ENCODE data around the gene SORBS1. TPM values are rescaled to one million over a fixed set of nuclear protein-coding genes. Genes with fewer than 3 reads are reported as not detected.

The SORBS1 gene
- total RNA-seq, 8 experiments from 2014 or later: 2.0 to 105 (median 35.8) TPM

DNA sequence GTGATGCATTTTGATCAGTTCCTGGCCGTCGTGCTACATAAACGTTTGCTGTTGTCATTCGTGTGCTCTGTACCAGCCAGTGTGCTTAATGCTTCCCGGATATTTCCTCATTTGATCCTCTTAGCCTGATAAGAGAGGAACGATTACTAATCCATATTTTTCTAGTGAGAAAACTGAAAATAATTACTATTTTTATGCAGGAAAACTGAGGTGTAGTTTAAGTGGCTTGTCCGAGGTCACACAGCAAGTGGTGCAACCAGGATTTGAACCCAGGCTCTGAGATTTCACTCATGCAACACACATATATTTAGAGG, 650 bp upstream of the SORBS1 start:
- Histone ChIP-seq H3K4me1 (replicated peaks in 1 of 2) (peaks cover 11 to 13% of the 10 kb centered on the region in 2 donors), H3K4me3 (peak overlapping the region; percentile 56 to 80 (median 65)), H3K27ac (no peak overlapping the region)
- 17 to 85% (median 53%) methylated on average over 1 to 7 of the region's 7 CpGs; no CpG with 5 or more reads in 1 of the 10 experiments for WGBS, 10 experiments
- no peak for ATAC-seq (replicated peaks in 6 of 8)
- in situ Hi-C loops (cut with MboI; ENCODE audit: low pct_unique_long_range_greater_than_20kb in 2 of 9, low sequenced_read_pairs in 9 of 9, unreplicated experiment in 9 of 9): no loop called here

DNA sequence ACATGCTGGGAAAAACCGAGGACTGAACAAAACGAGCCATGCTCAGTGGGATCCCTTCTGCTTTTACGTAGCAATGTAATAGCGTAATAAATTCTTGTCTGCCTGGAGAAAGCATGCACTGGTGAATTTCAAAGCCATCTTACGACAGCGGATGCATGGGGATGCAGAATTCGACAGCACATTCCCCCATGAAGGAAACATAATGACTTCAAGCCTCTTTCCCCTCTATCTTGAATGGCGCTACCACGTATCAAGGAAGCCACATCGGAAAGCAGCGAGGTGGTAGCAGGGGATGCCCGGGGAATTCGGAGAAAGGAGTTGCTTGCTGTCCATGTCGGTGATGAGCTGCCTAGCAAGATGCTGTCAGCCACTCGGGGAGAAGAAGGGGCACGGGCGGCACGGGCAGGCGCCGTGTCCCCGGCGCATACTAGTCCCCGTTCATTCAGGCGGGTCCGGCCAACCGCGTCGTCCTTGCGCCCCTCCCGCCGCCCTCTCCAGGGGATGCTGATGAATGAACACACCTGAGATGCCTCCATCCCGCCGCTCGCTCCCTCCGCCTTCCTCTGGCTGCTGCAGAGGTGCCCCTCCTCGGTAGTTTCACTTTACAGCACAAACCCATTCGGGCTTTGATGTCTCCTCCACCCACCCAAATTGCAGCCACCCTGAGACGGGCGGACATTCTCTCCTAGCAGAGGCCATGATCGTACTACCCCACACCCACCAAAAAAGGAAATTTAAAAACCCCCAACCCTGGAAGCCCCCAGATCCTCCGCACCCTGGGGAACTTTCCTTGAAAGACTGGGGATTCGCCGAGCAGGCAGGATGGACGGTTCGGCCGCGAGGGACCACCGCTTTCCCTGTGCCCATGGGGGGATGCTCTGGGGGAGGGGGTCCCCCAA, 644 bp downstream of the SORBS1 start:
- Histone ChIP-seq H3K4me3 (peak overlapping the region; percentile 56 to 80 (median 65)), H3K27ac (peak overlapping the region; percentile 52 to 59), H3K4me1 (replicated peaks in 1 of 2) (peaks cover 11 to 13% of the 10 kb centered on the region in 2 donors)
- WGBS, 10 experiments: 0 to 11% (median 0%) methylated on average over 1 to 18 of the region's 48 CpGs; no CpG with 5 or more reads in 1 of the 10 experiments
- in situ Hi-C loops (cut with MboI; ENCODE audit: low pct_unique_long_range_greater_than_20kb in 2 of 9, low sequenced_read_pairs in 9 of 9, unreplicated experiment in 9 of 9): no loop called here
- ATAC-seq (replicated peaks in 6 of 8): peak; percentile 4 to 28 (median 10)

GRCh38 chr10:95559896-95560277, 1.3 kb downstream of the SORBS1 start:
- Histone ChIP-seq H3K27ac (peak overlapping the region in 1 of 2 donors; percentile 59), H3K4me3 (peak overlapping the region; percentile 56 to 80 (median 65)), H3K4me1 (replicated peaks in 1 of 2) (peaks cover 11 to 13% of the 10 kb centered on the region in 2 donors)
- ATAC-seq (replicated peaks in 6 of 8): peak in 1 of 8 experiments; percentile 0
- 0 to 10% (median 5%) methylated on average over 1 to 5 of the region's 10 CpGs; no CpG with 5 or more reads in 5 of the 10 experiments for WGBS, 10 experiments
- in situ Hi-C loops (cut with MboI; ENCODE audit: low pct_unique_long_range_greater_than_20kb in 2 of 9, low sequenced_read_pairs in 9 of 9, unreplicated experiment in 9 of 9): no loop called here

DNA sequence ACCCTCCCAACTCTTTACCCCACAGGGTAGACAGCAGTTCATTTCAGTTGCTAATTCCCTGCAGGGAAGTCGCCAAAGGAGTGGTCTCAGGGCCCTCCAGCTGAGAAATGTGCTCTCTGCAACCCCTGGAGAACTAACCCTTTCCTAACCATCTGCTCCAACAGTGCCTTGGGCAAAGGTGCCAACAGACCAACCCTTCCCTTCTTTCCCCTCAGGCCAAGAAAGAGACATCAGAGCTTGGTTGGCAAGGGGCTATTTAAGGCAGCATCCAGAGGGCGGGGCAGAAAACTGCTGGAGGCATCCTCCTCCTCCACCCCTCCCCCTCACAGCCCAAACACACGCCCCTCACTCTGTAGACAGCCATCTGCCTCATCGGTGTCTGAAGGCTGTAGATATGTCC, 1.7 kb downstream of the SORBS1 start:
- WGBS, 10 experiments: 44% methylated on average over 3 of the region's 4 CpGs; no CpG with 5 or more reads in 9 of the 10 experiments
- Histone ChIP-seq H3K4me3 (peak overlapping the region; percentile 56 to 80 (median 65)), H3K27ac (peak overlapping the region; percentile 15 to 59), H3K4me1 (replicated peaks in 1 of 2) (peaks cover 11 to 13% of the 10 kb centered on the region in 2 donors)
- no peak for ATAC-seq (replicated peaks in 6 of 8)
- in situ Hi-C loops (cut with MboI; ENCODE audit: low pct_unique_long_range_greater_than_20kb in 2 of 9, low sequenced_read_pairs in 9 of 9, unreplicated experiment in 9 of 9): no loop called here

- Histone ChIP-seq H3K4me1 (replicated peaks in 1 of 2) (peaks cover 11 to 13% of the 10 kb centered on the region in 2 donors), H3K4me3 (peak overlapping the region in 3 of 5 donors; percentile 56 to 80 (median 59)), H3K27ac (no peak overlapping the region)
- no peak for ATAC-seq (replicated peaks in 6 of 8)
- WGBS, 10 experiments: 40 to 100% (median 71%) methylated on average over 1 of the region's 1 CpG; no CpG with 5 or more reads in 5 of the 10 experiments
- in situ Hi-C loops (cut with MboI; ENCODE audit: low pct_unique_long_range_greater_than_20kb in 2 of 9, low sequenced_read_pairs in 9 of 9, unreplicated experiment in 9 of 9): no loop called here
Observed at GRCh38 chr10:95558593-95559320, 2.4 kb downstream of the SORBS1 start.

GRCh38 chr10:95556994-95557767, 4.0 kb downstream of the SORBS1 start:
- 33 to 100% (median 74%) methylated on average over 2 to 8 of the region's 8 CpGs for WGBS, 10 experiments
- ATAC-seq (replicated peaks in 6 of 8): no peak
- in situ Hi-C loops (cut with MboI; ENCODE audit: low pct_unique_long_range_greater_than_20kb in 2 of 9, low sequenced_read_pairs in 9 of 9, unreplicated experiment in 9 of 9): no loop called here
- no peak overlapping the region for H3K4me3 ChIP-seq
- H3K27ac ChIP-seq: no peak overlapping the region
- peaks cover 11 to 13% of the 10 kb centered on the region in 2 donors for H3K4me1 ChIP-seq (replicated peaks in 1 of 2)

DNA sequence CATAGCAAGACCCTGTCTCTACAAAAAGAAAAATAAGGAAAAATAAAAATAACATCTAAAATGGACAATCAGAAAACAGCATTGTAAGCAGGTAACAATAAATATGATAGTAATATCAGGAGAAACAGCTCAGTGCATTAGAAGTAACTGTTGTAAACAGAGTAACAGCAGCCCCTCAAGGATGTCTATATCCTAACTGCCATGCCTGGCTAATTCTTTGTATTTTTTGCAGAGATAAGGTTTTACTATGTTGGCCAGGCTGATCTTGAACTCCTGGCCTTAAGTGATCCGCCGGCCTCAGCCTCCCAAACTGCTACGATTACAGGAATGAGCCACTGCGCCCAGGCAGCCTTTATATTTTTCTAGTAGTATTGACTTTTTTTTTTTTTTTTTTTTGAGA, 7.5 kb downstream of the SORBS1 start:
- no peak for ATAC-seq (replicated peaks in 6 of 8)
- in situ Hi-C loops (cut with MboI; ENCODE audit: low pct_unique_long_range_greater_than_20kb in 2 of 9, low sequenced_read_pairs in 9 of 9, unreplicated experiment in 9 of 9): no loop called here
- H3K4me3 ChIP-seq: no peak overlapping the region
- WGBS, 10 experiments: 40 to 100% (median 97%) methylated on average over 1 to 4 of the region's 4 CpGs; no CpG with 5 or more reads in 2 of the 10 experiments
- H3K4me1 ChIP-seq (replicated peaks in 1 of 2): peaks cover 3% of the 10 kb centered on the region in 2 donors
- H3K27ac ChIP-seq: no peak overlapping the region

GRCh38 chr10:95552679-95553342, 8.4 kb downstream of the SORBS1 start:
- Histone ChIP-seq H3K4me1 (replicated peaks in 1 of 2) (no peaks in the 10 kb centered on the region), H3K27ac (no peak overlapping the region), H3K4me3 (no peak overlapping the region)
- in situ Hi-C loops (cut with MboI; ENCODE audit: low pct_unique_long_range_greater_than_20kb in 2 of 9, low sequenced_read_pairs in 9 of 9, unreplicated experiment in 9 of 9): no loop called here
- peak in 4 of 8 experiments; percentile 53 to 70 (median 60) for ATAC-seq (replicated peaks in 6 of 8)
- 35 to 90% (median 71%) methylated on average over 1 to 5 of the region's 5 CpGs for WGBS, 10 experiments

GRCh38 chr10:95550073-95550672, 11.0 kb downstream of the SORBS1 start:
- Histone ChIP-seq H3K4me3 (no peak overlapping the region), H3K4me1 (replicated peaks in 1 of 2) (no peaks in the 10 kb centered on the region), H3K27ac (no peak overlapping the region)
- peak in 1 of 8 experiments; percentile 77 for ATAC-seq (replicated peaks in 6 of 8)
- in situ Hi-C loops (cut with MboI; ENCODE audit: low pct_unique_long_range_greater_than_20kb in 2 of 9, low sequenced_read_pairs in 9 of 9, unreplicated experiment in 9 of 9): no loop called here
- 64 to 100% (median 85%) methylated on average over 2 to 7 of the region's 10 CpGs; no CpG with 5 or more reads in 1 of the 10 experiments for WGBS, 10 experiments

GRCh38 chr10:95547791-95548435, 13.3 kb downstream of the SORBS1 start:
- 60 to 100% (median 86%) methylated on average over 1 of the region's 3 CpGs; no CpG with 5 or more reads in 4 of the 10 experiments for WGBS, 10 experiments
- in situ Hi-C loops (cut with MboI; ENCODE audit: low pct_unique_long_range_greater_than_20kb in 2 of 9, low sequenced_read_pairs in 9 of 9, unreplicated experiment in 9 of 9): no loop called here
- Histone ChIP-seq H3K4me3 (no peak overlapping the region), H3K27ac (no peak overlapping the region), H3K4me1 (replicated peaks in 1 of 2) (no peaks in the 10 kb centered on the region)
- no peak for ATAC-seq (replicated peaks in 6 of 8)

GRCh38 chr10:95547197-95547596, 14.0 kb downstream of the SORBS1 start:
- WGBS, 10 experiments: 94 to 100% (median 100%) methylated on average over 1 to 3 of the region's 3 CpGs; no CpG with 5 or more reads in 7 of the 10 experiments
- no peak for ATAC-seq (replicated peaks in 6 of 8)
- Histone ChIP-seq H3K4me1 (replicated peaks in 1 of 2) (no peaks in the 10 kb centered on the region), H3K27ac (no peak overlapping the region), H3K4me3 (no peak overlapping the region)
- in situ Hi-C loops (cut with MboI; ENCODE audit: low pct_unique_long_range_greater_than_20kb in 2 of 9, low sequenced_read_pairs in 9 of 9, unreplicated experiment in 9 of 9): no loop called here
